ENCODE results near the gene PTAR1.

- no peak for TF ChIP-seq TOX (CRISPR knock-in tag; IDR thresholded peaks at IDR 0.05; ENCODE audit: borderline replicate concordance)
- no peak for TF ChIP-seq ZFP3 (CRISPR knock-in tag; IDR thresholded peaks at IDR 0.05)
- TF ChIP-seq PATZ1 (CRISPR knock-in tag; IDR thresholded peaks at IDR 0.05; ENCODE audit: borderline replicate concordance) = no peak
- no peak for TF ChIP-seq ZFP30 (CRISPR knock-in tag; IDR thresholded peaks at IDR 0.05)
- TF ChIP-seq PPARA (CRISPR knock-in tag; IDR thresholded peaks at IDR 0.05; ENCODE audit: borderline replicate concordance) = no peak
- TF ChIP-seq ARNTL (CRISPR knock-in tag; IDR thresholded peaks at IDR 0.05; ENCODE audit: borderline replicate concordance, low read depth) = no peak
- no peak for TF ChIP-seq ZC3H10 (CRISPR knock-in tag; IDR thresholded peaks at IDR 0.05)
- TF ChIP-seq ZNF565 (CRISPR knock-in tag; conservative IDR thresholded peaks at IDR 0.05; ENCODE audit: low read depth) = no peak
- no peak for TF ChIP-seq CSRNP3 (CRISPR knock-in tag; IDR thresholded peaks at IDR 0.05)
- TF ChIP-seq POU6F1 (CRISPR knock-in tag; IDR thresholded peaks at IDR 0.05; ENCODE audit: borderline replicate concordance, low read depth) = no peak
- TF ChIP-seq CREB5 (CRISPR knock-in tag; IDR thresholded peaks at IDR 0.05; ENCODE audit: low read depth) = no peak
Measured at GRCh38 chr9:69753830-69754229, 6.0 kb downstream of the PTAR1 start.

Measured in SK-N-SH treated with all-trans-retinoic acid at 6 μM for 48 hours (cell line).